Frontal cortex (tissue), 4 donors: Measurements from ENCODE around the gene KLF16. TPM values are rescaled to one million over a fixed set of nuclear protein-coding genes. Genes with fewer than 3 reads are reported as not detected.

Source experiments
- DNase-seq, 2 donors: peaks; one replicate each; pipeline ENCODE4 v3.0.0; 2012; ENCODE audit warnings: low spot score in 2 of 2
- FAIRE-seq: peaks from 2 replicates; lab custom pipeline; 2012; peaks lifted over from hg19 to GRCh38; lab: Jason Lieb, UNC
- total RNA-seq: library from RNA; depleted of rRNA; stranded (reverse); fragments of >200 nt; gene quantifications from one replicate; pipeline ENCODE4 v1.2.3, GENCODE V29; 2014
- donor health status: control.
- donor health status: control.
- donor health status: control.

KLF16 gene
- total RNA-seq, 1 donor from 2014 or later, result 2.9 TPM

DNA sequence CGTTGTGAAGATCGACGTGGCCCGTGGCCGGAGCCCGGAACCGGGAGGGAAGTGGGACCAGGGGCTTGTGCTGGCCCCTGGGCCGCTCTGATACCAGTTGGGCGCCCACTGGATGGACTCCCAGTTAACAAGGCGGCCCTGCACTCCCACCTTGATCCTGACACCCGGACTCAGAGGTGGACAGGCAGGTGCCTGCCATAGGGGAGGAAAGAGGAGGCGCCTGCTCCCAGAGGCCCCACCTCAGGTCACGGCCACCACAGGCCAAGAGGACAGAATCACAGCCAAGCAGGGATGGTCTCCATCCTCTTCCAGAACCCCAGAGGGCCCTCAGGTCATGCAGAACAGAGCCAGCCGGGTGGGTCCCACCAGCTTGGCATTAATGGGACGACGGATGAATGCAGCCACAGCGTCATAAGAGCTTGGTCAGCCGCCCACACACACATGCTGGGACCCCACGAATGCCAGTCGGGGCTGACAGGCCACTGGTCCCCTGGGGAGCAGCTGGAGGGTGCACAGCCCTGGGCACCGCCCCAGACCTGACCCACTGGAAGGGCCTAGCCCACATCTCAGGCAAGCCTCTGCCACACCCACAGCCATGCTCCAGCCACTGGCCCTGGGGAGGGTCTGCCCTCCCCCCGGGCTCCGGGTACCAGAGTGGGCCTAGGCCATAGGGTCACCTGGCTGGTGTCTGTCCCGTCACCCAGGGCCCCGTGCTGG, 9.6 kb upstream of the KLF16 start:
- DNase-seq (no peak), FAIRE-seq (no peak)

DNA sequence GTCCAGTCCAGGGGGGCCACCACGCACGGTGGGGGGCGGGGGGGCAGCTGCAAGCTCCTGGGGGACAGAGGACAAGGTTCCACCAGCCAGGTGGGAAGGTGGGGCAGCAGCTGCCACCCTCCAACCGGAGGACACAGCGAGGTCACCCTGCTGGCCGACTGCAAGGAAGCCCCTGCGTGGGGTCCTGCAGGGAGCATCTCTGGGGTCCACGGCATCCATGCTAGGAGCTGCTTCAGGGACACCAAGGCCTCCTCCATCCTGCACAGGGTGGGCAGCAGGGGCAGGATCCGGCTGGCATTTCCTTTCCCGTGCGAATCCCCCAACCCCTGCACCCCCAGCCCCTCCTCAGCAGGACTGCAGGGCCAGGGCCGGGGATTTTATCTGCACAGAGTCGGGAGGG, 8.3 kb upstream of the KLF16 start:
- DNase-seq (no peak), FAIRE-seq (no peak)

DNA sequence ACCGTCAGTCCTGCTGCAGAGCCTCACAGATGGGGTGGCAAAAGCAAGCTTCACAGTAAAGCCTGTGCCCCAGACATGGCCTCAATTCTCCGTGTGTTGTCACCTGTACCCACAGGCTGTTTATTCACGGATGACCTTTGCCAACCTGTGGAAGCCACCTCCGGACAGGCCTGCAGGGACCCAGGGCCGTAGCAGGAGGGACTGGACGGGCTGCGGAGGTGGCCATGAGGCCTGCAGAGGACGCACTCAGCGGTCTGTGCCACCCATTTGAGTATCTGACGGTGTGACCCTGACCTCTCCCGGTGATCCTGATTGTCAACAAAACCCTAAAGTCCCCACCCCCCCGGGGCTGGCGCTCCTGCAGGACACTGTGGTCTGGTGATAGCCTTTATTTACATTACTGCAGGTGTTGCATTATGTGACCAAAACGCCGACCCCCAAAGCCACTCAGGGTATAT, 7.8 kb upstream of the KLF16 start:
- DNase-seq (no peak), FAIRE-seq (no peak)

DNA sequence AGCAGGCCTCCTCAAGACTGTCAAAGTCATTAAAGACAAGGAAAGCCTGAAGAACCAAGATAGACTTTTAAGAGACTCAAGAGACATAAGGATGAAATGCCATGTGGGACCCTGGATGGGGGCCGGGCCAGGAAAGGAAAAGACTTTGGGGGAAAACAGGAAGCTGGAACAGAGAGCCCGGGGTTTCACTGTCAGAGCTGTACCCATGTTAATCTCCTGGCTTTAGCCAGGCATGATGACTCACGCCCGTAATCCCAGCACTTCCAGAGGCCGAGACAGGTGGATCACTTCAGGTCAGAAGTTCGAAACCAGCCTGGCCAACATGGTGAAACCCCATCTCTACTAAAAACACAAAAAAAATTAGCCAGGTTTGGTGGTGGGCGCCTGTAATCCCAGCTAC, 5.6 kb upstream of the KLF16 start:
- FAIRE-seq (no peak), DNase-seq (no peak)

DNA sequence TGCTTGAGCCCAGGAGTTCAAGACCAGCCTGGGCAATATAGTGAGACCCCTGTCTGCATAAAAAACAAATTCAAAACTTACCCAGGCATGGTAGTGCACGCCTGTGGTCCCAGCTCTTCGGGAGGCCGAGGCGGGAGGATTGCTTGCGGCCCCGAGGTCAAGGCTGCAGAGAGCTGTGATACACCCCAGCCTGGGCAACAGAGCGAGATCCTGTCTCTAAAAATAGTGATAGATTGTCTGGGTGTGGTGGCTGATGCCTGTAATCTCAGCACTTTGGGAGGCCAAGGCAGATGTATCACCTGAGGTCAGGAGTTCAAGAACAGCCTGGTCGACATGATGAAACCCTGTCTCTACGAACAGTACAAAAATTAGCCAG, 4.0 kb upstream of the KLF16 start:
- no peak for FAIRE-seq

DNA sequence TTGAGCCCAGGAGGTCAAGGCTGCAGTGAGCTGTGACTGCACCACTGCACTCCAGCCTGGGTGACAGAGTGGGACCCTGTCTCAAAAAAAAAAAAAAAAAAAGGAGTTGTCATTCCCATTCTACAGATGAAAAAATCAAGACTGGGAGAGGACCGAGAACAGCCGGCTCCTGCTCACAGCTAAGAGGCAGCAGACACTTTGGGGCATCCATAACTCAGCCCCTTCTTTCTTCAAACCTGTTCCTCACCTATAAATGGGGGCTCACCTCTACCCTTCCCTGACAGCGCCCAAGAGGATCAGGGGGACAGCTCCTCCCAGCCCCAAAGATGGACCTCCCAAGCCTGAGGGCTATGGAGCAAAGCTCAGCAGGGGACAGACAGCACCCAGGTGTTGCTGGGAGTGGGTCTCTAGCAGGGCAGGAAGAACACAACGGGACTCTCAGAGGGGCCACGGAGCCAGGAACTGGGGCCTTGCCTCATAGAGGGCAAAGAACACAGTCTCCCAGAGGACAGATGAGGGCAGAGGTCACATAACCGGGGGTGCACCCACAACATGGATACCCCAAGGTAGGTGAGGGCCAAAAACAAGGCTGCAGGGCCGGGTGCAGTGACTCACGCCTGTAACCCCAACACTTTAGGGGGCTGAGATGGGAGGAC, 3.4 kb upstream of the KLF16 start:
- no peak for DNase-seq
- FAIRE-seq, result no peak

More for the DNA sequence above, 4.0 kb upstream of the KLF16 start:
- no peak for DNase-seq

DNA sequence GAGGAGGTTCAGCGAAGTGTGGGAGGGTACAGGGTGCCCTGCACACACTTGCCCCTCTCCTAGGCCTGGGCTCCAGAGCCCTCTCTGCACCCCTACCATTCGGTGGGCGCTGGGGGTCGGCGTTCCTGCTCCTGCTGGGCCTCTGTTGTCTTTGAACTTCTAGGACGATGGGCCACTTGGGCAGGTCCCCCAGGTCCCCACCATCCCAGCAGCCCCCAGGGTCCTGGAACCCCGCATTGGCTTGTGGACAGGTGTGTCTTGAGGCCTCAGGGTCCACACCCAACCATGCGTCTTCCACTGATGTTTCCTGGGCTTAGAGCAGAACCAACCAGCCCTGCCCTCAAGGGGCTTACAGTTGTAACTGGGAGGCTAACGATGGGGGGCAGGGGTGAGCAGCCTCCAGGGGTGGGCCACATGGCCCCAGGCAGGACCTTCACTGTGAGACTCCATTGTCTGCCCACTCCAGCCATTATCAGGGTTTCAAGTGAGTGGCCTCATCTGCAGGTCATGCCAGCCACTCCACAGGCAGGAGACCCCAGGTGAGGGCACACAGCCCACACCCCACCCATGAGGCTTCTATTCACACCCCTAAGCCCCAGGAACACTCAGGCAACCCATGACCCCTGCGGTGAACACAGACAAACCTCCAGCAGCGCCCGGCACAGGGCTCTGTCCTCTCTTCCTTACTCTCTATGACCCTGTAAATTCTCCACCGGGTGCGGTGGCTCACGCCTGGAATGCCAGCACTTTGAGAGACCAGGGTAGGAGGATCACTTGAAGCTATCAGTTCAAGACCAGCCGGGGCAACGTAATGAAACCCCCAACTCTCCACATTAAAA, 2.0 kb upstream of the KLF16 start:
- FAIRE-seq, result no peak
- no peak for DNase-seq

DNA sequence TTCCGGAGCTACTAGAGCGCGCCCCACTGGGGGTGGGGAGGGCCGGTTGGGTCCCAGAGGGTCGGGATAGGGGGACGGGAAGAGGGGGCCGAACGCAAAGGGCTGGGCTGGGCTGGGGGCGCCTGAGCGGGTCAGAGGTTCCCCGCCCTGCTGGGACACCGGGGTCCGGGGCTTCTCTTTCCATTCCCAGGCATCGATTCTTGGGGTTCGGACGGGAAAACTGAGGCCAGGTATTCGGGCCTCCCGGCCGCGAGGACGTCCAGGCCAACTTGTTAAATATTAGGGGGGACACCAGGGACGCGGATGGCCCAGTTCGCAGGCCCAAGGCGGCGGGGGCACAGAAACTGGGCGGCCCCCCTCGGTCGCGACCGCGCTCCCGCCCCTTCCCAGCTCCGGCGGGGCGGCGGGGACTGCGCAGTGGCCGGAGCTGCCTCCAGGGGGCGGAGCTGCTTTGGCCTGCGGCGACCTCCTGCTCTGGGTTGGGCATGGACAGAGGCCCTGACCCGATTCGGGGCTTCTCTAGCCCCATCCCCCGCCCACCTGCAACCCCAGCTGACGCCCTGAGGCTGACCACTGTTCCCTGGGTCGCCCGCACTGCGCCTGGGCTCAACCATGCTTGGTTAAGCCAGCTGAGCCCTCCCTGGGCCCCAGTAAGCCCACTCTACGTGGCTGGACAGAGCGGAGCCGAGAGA, 1.2 kb upstream of the KLF16 start:
- DNase-seq (peak; percentile 73 to 78), FAIRE-seq (no peak)

DNA sequence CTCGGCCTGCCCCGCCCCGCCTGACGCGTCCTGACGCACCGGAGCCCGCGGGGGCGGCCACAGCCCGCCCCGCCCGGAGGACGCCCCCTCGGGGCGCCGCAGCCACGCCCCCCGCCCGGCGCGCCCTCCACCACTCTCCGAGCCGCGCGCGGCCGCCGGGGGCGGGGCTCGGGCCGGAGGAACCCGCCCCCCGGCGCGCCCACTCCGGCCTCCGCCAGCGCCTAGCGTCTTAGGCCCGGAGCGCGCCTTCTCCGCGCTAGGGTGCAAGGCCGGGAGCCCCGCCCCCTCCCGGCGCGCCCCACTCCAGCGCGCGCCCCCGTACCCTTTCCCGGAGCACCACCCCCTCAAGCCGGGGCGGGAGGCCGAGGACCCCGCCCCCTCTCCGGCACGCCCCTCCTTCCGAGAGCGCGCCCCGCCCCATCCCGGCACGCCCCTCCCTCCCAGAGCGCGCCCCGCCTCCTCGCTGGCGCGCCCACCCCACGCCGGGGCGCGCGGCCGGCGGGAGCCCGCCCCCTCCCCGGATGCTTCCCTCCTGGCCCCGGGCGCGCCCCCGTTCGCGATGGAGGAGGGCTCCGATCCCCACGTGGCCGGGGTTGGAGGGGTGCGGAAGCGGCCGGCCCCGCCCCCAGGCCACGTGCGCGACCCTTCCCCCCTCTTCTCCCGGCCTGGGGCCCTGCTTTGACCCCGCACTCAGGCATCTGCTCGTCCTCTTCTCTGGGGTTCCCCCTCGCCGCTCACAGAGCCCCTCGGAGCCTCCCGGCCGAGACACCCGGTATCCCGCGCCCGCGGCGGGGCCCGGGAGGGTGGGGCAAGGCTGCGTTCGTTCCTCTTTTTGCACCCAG, 480 bp upstream of the KLF16 start:
- no peak for FAIRE-seq
- peak; percentile 96 to 98 for DNase-seq

DNA sequence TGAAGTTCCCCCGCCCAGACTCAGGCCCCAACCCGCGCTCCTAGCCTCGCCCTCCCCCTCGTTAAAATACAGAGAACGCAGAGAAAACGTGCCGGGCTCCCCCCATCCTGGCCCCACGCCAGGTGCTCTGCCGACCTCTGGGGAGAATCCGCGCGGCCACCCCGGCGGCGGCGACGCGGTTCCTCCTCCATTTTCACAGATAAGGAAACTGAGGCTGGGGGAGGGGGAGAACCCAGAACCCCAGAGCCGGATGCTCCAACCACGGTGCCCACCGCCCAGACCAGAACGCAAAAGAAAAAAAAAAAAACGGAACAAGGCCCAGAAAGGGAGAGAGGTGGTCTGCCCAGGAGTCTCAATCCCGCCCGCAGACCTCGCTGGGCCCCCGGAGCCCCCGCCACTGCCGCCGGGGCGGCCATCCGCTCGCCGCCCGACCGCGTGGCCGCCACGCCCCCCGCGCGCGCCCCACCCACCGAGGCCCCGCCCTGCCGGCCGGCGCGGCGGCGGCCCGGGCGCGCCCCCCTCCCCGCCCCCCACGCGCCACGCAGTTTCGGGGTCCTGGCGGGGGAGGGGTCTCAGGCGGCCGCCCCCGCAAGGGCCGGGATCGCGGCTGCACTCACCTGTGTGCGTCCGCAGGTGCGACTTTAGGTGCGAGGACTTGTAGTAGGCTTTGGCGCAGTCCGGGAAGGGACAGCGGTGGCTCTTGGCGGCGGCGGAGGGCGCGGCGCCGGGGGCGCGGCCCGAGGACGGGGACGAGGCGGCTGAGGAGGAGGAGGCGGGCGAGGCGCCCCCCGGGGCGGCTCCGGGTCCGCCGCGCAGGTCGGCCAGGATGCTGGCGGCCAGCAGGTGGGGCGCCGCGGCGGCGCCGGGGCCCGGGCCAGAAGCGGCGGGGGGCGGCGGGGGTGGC, 703 bp downstream of the KLF16 start:
- no peak for DNase-seq
- FAIRE-seq, result no peak

DNA sequence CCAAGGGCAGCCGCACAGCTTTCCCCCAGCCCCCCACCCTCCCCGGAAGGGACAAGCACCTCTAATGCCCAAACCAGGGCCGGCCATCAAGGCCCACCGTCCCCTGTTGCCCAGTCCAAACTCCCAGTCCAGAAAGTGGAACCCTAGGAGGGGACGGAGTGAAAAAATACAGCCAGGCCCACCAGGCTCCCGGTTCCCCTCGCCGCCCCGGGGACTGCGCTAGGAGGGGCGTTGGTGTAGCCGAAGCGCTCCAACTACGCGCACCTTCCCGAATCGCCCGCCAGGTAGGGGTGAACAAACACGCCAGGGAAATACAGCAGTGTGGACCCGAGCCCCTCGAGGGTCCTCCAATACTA, 1.3 kb downstream of the KLF16 start:
- FAIRE-seq (no peak), DNase-seq (no peak)

DNA sequence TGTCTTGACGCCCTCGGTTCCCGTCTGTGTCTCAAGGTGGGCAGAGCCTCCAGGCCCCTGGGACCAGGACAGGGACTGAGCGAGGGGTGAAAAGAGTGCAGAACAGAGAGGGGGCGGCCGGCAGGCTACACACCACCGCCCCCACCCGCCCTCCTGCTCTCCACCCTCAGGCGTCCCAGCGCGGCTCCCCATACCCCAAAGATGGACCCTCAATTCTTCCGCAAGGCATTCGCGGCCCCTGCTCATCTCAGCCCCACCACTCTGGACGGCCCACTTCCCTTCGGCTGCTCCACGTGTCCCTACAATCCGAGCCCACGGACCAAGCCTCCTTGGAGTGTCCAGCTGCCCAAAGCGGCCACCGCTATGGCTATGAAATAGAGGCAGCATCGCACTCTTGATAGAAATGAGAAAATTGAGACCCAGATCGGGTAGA, 1.8 kb downstream of the KLF16 start:
- DNase-seq, result no peak
- no peak for FAIRE-seq

DNA sequence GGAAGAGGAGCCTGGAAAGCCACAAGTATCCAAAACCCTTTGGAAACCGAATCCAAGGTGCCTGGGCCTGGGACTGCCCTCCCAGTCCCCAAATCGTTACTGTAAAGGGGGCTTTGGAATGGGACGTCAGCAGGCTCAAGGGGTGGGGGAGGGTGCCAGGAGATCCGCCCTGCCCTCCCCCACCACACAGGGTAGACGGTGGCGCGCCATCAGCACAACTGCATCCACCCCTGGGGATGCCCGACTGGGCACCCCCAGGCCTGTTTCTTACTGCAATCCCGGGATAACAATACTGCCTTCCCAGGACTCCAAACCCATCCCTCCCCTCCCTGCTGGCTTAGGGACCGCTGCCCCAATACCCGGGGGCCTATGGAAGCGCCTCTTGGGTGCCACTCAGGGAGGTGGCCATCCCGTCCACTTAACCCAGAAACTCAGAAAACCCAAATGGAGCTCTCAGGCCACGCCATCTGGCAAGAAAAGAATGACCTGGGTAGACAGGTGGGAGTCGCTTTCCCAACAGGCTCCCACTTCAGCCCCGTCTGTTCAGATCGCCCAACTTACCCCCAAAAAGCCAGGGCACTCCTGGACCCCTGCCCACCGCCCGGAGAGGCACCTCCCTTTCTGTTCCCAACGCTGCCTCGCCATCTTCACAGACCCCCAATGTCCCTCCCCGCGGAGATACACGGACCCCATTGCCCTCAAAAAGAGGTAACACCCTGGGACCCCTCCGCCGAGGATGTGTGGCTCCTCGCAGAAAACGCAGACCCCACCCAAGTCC, 2.4 kb downstream of the KLF16 start:
- FAIRE-seq, result no peak

DNA sequence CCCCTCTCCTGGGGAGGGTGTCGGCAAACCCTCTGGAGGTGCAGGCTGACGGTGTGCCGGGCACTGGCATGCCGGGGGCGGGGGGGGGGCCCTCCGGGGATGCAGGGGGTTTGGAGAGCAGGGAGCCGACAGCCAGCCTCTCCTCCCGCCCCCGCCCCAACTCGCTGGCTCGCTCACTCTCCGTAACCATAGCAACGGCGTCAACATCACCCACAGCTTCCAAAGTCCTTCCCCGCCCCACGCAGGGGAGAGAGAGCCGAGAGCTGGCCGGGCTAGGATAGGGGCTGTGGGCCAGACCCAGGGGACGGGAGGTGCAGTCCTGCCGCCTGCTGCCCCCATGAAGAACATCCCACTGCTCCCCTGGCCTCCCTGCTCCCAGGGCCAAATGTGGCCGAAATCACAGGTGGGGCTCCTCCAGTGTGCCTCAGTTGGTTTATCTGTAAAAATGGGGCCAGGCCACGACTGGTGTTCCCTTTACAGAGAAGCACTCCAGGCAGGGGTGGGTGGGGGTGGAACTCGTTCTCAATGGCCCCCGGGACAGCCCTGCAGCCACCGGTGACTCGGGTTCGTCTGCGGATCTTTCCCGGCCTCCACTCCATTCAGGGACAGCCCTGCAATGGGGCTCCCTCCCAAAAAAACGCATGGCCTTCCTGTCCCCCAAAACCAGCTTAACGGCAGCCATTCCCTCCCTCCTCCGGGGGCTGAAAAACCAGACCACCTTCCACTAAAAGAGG, 3.2 kb downstream of the KLF16 start:
- FAIRE-seq (no peak), DNase-seq (peak in 1 of 2 donors; percentile 80)

More for the DNA sequence above, 2.4 kb downstream of the KLF16 start:
- DNase-seq, result no peak

DNA sequence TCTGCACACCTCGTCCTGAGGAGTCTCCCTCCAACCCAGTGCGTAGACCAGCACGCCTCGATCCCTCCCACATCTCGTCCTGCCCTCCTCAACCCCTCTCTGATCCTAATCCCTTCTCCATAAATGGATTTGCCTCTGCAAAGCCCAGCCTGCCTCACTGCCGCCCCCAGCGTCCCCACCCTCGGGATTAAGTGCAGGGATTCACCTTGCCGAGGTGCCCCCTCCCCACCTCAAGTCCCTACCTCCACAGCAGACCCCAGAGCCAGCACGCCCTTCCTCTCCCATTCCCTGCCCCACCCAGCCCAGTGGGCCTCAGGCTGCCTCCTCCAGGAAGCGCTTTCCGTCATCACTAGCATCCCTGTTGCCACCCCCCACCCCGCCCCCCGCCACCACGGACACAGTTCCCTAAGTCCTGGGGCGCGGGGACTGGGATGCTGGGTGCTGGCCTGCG, 4.0 kb downstream of the KLF16 start:
- no peak for DNase-seq
- FAIRE-seq, result no peak

DNA sequence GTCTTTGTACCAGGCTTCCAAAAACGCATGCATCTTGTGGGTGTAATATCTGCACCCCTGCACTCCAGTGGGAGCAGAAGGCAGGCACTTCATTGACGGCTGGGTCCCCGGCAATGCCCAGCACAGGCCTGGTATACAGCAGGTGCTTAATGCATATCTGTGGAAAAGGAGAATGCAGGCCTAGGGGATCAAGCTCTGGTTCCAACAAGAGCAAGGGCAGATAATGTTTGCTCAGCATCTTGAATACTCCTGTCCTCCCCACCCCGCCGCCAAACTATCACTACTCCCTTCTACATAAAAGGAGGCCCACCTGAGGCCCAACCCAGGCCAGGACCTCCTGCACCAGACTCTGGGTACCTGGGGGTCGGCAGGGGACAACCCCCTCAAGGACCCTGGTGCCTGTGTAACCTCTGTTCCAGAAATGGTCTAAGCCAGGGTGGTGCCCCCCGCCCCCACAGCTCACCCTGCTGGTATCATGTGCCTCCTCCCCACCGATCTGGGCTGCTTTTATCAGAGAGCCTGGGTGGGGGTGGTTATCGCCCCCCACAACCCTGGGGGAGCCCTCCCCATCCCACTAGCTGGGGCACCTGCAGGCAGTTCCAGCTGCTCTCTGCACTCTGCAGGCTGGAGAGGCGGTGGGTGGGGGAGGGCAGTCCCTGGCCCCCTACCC, 4.8 kb downstream of the KLF16 start:
- DNase-seq, result no peak
- no peak for FAIRE-seq
